HepG2 (cell line): ENCODE data around the gene VAMP8. TPM values are rescaled to one million over a fixed set of nuclear protein-coding genes. Genes with fewer than 3 reads are reported as not detected.

ENCODE experiments used
- ARHGAP35 ChIP-seq: sonication (generic); formaldehyde crosslinking; IDR thresholded peaks from 2 replicates; pipeline ENCODE4 v1.9.0; 2022; ENCODE audit warnings: mild to moderate bottlenecking, inconsistent platforms, moderate library complexity, missing genetic modification reagents, borderline replicate concordance
- BORCS8-MEF2B ChIP-seq: sonication (generic); formaldehyde crosslinking; IDR thresholded peaks from 2 replicates; pipeline ENCODE4 v1.8.0; 2022; ENCODE audit warnings: mild to moderate bottlenecking, missing genetic modification reagents
- DPF2 ChIP-seq: sonication (generic); formaldehyde crosslinking; IDR thresholded peaks from 2 replicates; pipeline ENCODE4 v1.4.0; 2020; ENCODE audit warnings: mild to moderate bottlenecking, low read depth, missing genetic modification reagents, borderline replicate concordance
- HOXA7 ChIP-seq: sonication (generic); formaldehyde crosslinking; IDR thresholded peaks from 2 replicates; pipeline ENCODE4 v1.8.1; 2022; ENCODE audit warnings: mild to moderate bottlenecking, missing genetic modification reagents, moderate library complexity
- KMT2B ChIP-seq: IDR thresholded peaks from 2 replicates; pipeline ENCODE4 v1.6.1; 2016; ENCODE audit warnings: missing genetic modification reagents, missing compliant biosample characterization
- LCORL ChIP-seq, 2 experiments: fragments of 450-650 bp in 1 of 2; sonication (generic) in 1 of 2; formaldehyde crosslinking in 1 of 2; IDR thresholded peaks; 2 replicates each; pipeline versions ENCODE4 v1.5.0 to v1.6.1; 2017 to 2020; ENCODE audit warnings: antibody characterized with exemption in 1 of 2, missing genetic modification reagents in 1 of 2
- MXI1 ChIP-seq: IDR thresholded peaks from 3 replicates; pipeline ENCODE4 v1.6.1; 2012; ENCODE audit warnings: low read depth, low read length, inconsistent platforms, borderline replicate concordance
- NCOR1 ChIP-seq: fragments of 200-600 bp; sonication (generic); IDR thresholded peaks from 2 replicates; pipeline ENCODE4 v1.7.0; 2017; ENCODE audit warnings: antibody characterized with exemption, low read length, borderline replicate concordance
- POGZ ChIP-seq: sonication (generic); formaldehyde crosslinking; IDR thresholded peaks from 2 replicates; pipeline ENCODE4 v1.4.0; 2020; ENCODE audit warnings: mild to moderate bottlenecking, missing genetic modification reagents
- SALL1 ChIP-seq: sonication (generic); formaldehyde crosslinking; IDR thresholded peaks from 2 replicates; pipeline ENCODE4 v1.8.0; 2022; ENCODE audit warnings: mild to moderate bottlenecking, missing genetic modification reagents
- TARDBP ChIP-seq: sonication (generic); formaldehyde crosslinking; IDR thresholded peaks from 2 replicates; pipeline ENCODE4 v1.8.0; 2022; ENCODE audit warnings: mild to moderate bottlenecking, missing genetic modification reagents
- YEATS2 ChIP-seq: sonication (generic); formaldehyde crosslinking; IDR thresholded peaks from 2 replicates; pipeline ENCODE4 v1.4.0; 2020; ENCODE audit warnings: missing genetic modification reagents, borderline replicate concordance
- ZBTB7A ChIP-seq: sonication (generic); formaldehyde crosslinking; IDR thresholded peaks from 2 replicates; pipeline ENCODE4 v1.8.0; 2022; ENCODE audit warnings: mild to moderate bottlenecking, missing genetic modification reagents
- ZNF747 ChIP-seq: sonication (generic); formaldehyde crosslinking; IDR thresholded peaks from 2 replicates; pipeline ENCODE4 v1.8.1; 2023; ENCODE audit warnings: missing genetic modification reagents, mild to moderate bottlenecking, borderline replicate concordance
- ZNF776 ChIP-seq: sonication (generic); formaldehyde crosslinking; IDR thresholded peaks from 2 replicates; pipeline ENCODE4 v1.4.0; 2020; ENCODE audit warnings: mild to moderate bottlenecking, missing genetic modification reagents
- polyA plus RNA-seq, 8 experiments: library from polyadenylated mRNA; depleted of rRNA in 3 of 8; stranded (reverse) in 7 of 8; unstranded in 1 of 8; fragments of >200 nt; fragmentation: Illumina TruSeq in 4 of 8; extraction: Trizol in 4 of 8; gene quantifications; 2 replicates each; pipeline versions ENCODE4 v1.2.1 to v1.2.3, GENCODE V29; 2011 to 2016; ENCODE audit warnings: low read depth in 4 of 8, missing spikeins in 1 of 8, mixed read lengths in 1 of 8; ENCODE audit not compliant: insufficient read depth in 1 of 8
- total RNA-seq, 5 experiments: library from RNA; depleted of rRNA; stranded (reverse); fragments of >200 nt; fragmentation: Illumina TruSeq; extraction: Trizol; gene quantifications; 2 replicates each; pipeline ENCODE4 v1.2.3, GENCODE V29; 2016; ENCODE audit warnings: low read depth in 1 of 5
- TF ChIP-seq, protein P1 (sequence below): sonication (generic); formaldehyde crosslinking; IDR thresholded peaks from 2 replicates; pipeline ENCODE4 v1.4.0; 2020; ENCODE audit warnings: mild to moderate bottlenecking, missing genetic modification reagents
- TF ChIP-seq, protein P2 (sequence below): sonication (generic); formaldehyde crosslinking; IDR thresholded peaks from 2 replicates; pipeline ENCODE4 v1.4.0; 2020; ENCODE audit warnings: mild to moderate bottlenecking, missing genetic modification reagents
- TF ChIP-seq, protein P3 (sequence below): sonication (generic); formaldehyde crosslinking; IDR thresholded peaks from 2 replicates; pipeline ENCODE4 v1.4.0; 2020; ENCODE audit warnings: missing genetic modification reagents, borderline replicate concordance

The VAMP8 gene
- total and polyA plus RNA-seq, 2 of the 13 experiments (the other 11 are each of a cell fraction or from before 2014, with no cell fraction given) = 83.3 to 157 TPM

DNA sequence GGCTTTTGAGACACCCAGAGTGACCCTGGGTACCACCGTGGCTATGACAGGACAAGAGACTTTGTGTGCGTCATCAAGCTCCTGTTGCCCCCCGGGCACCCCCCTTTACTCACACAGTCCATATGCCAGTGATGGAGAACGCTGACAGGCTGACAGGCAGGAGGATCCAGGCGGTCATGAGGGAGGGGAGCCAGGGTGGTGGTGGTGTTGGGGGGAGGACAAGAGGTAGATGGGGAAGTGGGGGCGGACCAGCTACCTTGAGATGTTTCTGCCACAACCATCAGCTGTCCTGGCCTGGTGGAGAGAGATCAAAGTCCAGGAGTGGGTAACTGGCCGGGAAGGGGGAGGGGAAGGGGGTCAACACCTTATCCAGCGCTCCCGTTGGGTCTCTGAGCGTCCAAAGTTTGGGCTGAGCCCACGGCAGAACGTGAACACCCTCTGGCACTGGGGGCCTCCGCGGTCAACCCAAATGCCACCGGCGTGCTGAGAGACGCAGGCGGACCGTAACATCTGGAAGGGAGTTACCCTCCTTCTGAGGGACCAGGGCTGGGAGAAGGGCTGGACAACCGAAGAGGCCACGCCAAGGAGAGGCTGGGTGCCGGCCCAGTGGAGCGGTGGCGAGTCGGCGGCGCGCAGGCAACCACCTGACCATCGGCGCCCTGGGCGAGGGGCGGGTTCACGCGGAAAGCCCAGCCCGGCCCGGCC lies 24.5 kb downstream of the VAMP8 start (continued):
- TF ChIP-seq LCORL (IDR thresholded peaks at IDR 0.05) = no peak
- peak; percentile 90 for TF ChIP-seq LCORL (CRISPR knock-in tag; IDR thresholded peaks at IDR 0.05)
- TF ChIP-seq, protein P1, sequence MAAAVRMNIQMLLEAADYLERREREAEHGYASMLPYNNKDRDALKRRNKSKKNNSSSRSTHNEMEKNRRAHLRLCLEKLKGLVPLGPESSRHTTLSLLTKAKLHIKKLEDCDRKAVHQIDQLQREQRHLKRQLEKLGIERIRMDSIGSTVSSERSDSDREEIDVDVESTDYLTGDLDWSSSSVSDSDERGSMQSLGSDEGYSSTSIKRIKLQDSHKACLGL (CRISPR knock-in tag) = no peak; the same call in 1 of the 2 replicates
- TF ChIP-seq MXI1 = 0 out of 3 replicates have a peak, but pooled peaks have one; percentile 10
- 0 out of 2 replicates have a peak, but pooled peaks have one; percentile 24 for TF ChIP-seq BORCS8-MEF2B (CRISPR knock-in tag)
- TF ChIP-seq TARDBP (CRISPR knock-in tag) = no peak
- TF ChIP-seq ZNF776 = 0 out of 2 replicates have a peak, but pooled peaks have one; percentile 4
- TF ChIP-seq KMT2B (CRISPR knock-in tag) = no peak; the same call in none of the 2 replicates
- TF ChIP-seq YEATS2 (CRISPR knock-in tag) = 0 out of 2 replicates have a peak, but pooled peaks have one; percentile 25
- TF ChIP-seq POGZ (CRISPR knock-in tag) = peak; percentile 6; the same call in 1 of the 2 replicates
- TF ChIP-seq, protein P2, sequence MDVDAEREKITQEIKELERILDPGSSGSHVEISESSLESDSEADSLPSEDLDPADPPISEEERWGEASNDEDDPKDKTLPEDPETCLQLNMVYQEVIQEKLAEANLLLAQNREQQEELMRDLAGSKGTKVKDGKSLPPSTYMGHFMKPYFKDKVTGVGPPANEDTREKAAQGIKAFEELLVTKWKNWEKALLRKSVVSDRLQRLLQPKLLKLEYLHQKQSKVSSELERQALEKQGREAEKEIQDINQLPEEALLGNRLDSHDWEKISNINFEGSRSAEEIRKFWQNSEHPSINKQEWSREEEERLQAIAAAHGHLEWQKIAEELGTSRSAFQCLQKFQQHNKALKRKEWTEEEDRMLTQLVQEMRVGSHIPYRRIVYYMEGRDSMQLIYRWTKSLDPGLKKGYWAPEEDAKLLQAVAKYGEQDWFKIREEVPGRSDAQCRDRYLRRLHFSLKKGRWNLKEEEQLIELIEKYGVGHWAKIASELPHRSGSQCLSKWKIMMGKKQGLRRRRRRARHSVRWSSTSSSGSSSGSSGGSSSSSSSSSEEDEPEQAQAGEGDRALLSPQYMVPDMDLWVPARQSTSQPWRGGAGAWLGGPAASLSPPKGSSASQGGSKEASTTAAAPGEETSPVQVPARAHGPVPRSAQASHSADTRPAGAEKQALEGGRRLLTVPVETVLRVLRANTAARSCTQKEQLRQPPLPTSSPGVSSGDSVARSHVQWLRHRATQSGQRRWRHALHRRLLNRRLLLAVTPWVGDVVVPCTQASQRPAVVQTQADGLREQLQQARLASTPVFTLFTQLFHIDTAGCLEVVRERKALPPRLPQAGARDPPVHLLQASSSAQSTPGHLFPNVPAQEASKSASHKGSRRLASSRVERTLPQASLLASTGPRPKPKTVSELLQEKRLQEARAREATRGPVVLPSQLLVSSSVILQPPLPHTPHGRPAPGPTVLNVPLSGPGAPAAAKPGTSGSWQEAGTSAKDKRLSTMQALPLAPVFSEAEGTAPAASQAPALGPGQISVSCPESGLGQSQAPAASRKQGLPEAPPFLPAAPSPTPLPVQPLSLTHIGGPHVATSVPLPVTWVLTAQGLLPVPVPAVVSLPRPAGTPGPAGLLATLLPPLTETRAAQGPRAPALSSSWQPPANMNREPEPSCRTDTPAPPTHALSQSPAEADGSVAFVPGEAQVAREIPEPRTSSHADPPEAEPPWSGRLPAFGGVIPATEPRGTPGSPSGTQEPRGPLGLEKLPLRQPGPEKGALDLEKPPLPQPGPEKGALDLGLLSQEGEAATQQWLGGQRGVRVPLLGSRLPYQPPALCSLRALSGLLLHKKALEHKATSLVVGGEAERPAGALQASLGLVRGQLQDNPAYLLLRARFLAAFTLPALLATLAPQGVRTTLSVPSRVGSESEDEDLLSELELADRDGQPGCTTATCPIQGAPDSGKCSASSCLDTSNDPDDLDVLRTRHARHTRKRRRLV (CRISPR knock-in tag) = peak; percentile 1; the same call in 1 of the 2 replicates
- no peak for TF ChIP-seq HOXA7 (CRISPR knock-in tag)
- TF ChIP-seq DPF2 (CRISPR knock-in tag) = 0 out of 2 replicates have a peak, but pooled peaks have one; percentile 50
- TF ChIP-seq NCOR1 = peak; percentile 67
- peak; percentile 28; the same call in 1 of the 2 replicates for TF ChIP-seq ZNF747
- TF ChIP-seq, protein P3, sequence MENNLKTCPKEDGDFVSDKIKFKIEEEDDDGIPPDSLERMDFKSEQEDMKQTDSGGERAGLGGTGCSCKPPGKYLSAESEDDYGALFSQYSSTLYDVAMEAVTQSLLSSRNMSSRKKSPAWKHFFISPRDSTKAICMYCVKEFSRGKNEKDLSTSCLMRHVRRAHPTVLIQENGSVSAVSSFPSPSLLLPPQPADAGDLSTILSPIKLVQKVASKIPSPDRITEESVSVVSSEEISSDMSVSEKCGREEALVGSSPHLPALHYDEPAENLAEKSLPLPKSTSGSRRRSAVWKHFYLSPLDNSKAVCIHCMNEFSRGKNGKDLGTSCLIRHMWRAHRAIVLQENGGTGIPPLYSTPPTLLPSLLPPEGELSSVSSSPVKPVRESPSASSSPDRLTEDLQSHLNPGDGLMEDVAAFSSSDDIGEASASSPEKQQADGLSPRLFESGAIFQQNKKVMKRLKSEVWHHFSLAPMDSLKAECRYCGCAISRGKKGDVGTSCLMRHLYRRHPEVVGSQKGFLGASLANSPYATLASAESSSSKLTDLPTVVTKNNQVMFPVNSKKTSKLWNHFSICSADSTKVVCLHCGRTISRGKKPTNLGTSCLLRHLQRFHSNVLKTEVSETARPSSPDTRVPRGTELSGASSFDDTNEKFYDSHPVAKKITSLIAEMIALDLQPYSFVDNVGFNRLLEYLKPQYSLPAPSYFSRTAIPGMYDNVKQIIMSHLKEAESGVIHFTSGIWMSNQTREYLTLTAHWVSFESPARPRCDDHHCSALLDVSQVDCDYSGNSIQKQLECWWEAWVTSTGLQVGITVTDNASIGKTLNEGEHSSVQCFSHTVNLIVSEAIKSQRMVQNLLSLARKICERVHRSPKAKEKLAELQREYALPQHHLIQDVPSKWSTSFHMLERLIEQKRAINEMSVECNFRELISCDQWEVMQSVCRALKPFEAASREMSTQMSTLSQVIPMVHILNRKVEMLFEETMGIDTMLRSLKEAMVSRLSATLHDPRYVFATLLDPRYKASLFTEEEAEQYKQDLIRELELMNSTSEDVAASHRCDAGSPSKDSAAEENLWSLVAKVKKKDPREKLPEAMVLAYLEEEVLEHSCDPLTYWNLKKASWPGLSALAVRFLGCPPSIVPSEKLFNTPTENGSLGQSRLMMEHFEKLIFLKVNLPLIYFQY (CRISPR knock-in tag) = peak; percentile 45; the same call in 1 of the 2 replicates
- TF ChIP-seq SALL1 (CRISPR knock-in tag) = peak; percentile 30; the same call in 1 of the 2 replicates
- peak; percentile 4; the same call in 1 of the 2 replicates for TF ChIP-seq ARHGAP35 (CRISPR knock-in tag)
- peak; percentile 55; the same call in 1 of the 2 replicates for TF ChIP-seq ZBTB7A (CRISPR knock-in tag)
